WERI-Rb-1 (cell line): ENCODE measurements around the gene IBA57.

ENCODE experiments used
- DNase-seq: peaks from one replicate; pipeline ENCODE4 v3.0.0-alpha.2; 2020
- H3K27ac ChIP-seq: fragments of 250-450 bp; sonication (Bioruptor Pico); 2 replicates; pipeline ENCODE4 v1.5.1; 2020; ENCODE audit warnings: mild to moderate bottlenecking, moderate library complexity
- H3K27me3 ChIP-seq: fragments of 250-450 bp; sonication (Bioruptor Pico); 2 replicates; pipeline ENCODE4 v1.5.1; 2021; ENCODE audit warnings: mild to moderate bottlenecking, low read depth, moderate library complexity; ENCODE audit not compliant: insufficient read depth, severe bottlenecking
- H3K36me3 ChIP-seq: fragments of 250-450 bp; sonication (Bioruptor Pico); 2 replicates; pipeline ENCODE4 v1.5.1; 2020; ENCODE audit warnings: mild to moderate bottlenecking, moderate library complexity
- H3K4me3 ChIP-seq: 2 replicates; pipeline ENCODE4 v1.5.1; 2011; ENCODE audit warnings: low read depth, mild to moderate bottlenecking, control low read depth, low read length
- H3K9me3 ChIP-seq: fragments of 250-450 bp; sonication (Bioruptor Pico); 2 replicates; pipeline ENCODE4 v1.5.1; 2021; ENCODE audit warnings: mild to moderate bottlenecking, moderate library complexity; ENCODE audit not compliant: severe bottlenecking
- CTCF ChIP-seq: IDR thresholded peaks from 2 replicates; pipeline ENCODE4 v1.5.1; 2011; ENCODE audit warnings: low read depth, mild to moderate bottlenecking, control low read depth, inconsistent platforms, low read length

Gene IBA57

GRCh38 chr1:228142701-228143136 lies 22.9 kb upstream of the IBA57 start:
- no peak for DNase-seq
- Histone ChIP-seq H3K27ac (no peak overlapping the region), H3K4me3 (no peak overlapping the region), H3K27me3 (no peaks in the 10 kb centered on the region), H3K9me3 (no peaks in the 10 kb centered on the region), H3K36me3 (peaks cover 4% of the 10 kb centered on the region)
- TF ChIP-seq CTCF, result no peak

- Histone ChIP-seq H3K4me3 (no peak overlapping the region), H3K36me3 (peaks cover 6% of the 10 kb centered on the region), H3K27me3 (no peaks in the 10 kb centered on the region), H3K9me3 (no peaks in the 10 kb centered on the region), H3K27ac (peak overlapping the region; percentile 18; the same call in 1 of the 2 replicates)
- no peak for DNase-seq
- no peak for TF ChIP-seq CTCF
These were observed 22.0 kb upstream of the IBA57 start for GRCh38 chr1:228143480-228144192.

- peaks cover 10% of the 10 kb centered on the region for H3K36me3 ChIP-seq
- no peaks in the 10 kb centered on the region for H3K27me3 ChIP-seq
- no peak for TF ChIP-seq CTCF
- no peaks in the 10 kb centered on the region for H3K9me3 ChIP-seq
- peak overlapping the region; percentile 66 for H3K27ac ChIP-seq
- H3K4me3 ChIP-seq, result peak overlapping the region; percentile 7; the same call in 1 of the 2 replicates
- DNase-seq, result peak; percentile 62
These were observed 21.2 kb upstream of the IBA57 start for GRCh38 chr1:228144193-228144992.

GRCh38 chr1:228144993-228145343 lies 20.6 kb upstream of the IBA57 start:
- H3K9me3 ChIP-seq, result no peaks in the 10 kb centered on the region
- peak overlapping the region; percentile 66 for H3K27ac ChIP-seq
- H3K4me3 ChIP-seq, result no peak overlapping the region
- no peaks in the 10 kb centered on the region for H3K27me3 ChIP-seq
- TF ChIP-seq CTCF, result no peak
- peaks cover 10% of the 10 kb centered on the region for H3K36me3 ChIP-seq
- no peak for DNase-seq

GRCh38 chr1:228145463-228146416 lies 19.9 kb upstream of the IBA57 start:
- TF ChIP-seq CTCF, result no peak
- DNase-seq, result no peak
- Histone ChIP-seq H3K36me3 (peaks cover 10% of the 10 kb centered on the region), H3K27me3 (no peaks in the 10 kb centered on the region), H3K27ac (no peak overlapping the region; the same call in 1 of the 2 replicates), H3K9me3 (no peaks in the 10 kb centered on the region), H3K4me3 (no peak overlapping the region)
